Stimulated activated CD4-positive, alpha-beta T cell treated with anti-CD3 and anti-CD28 coated beads, Interleukin-15, amount 100 ng/mL, for 48 hours (primary cell): ENCODE results near the gene ZNF546.

ENCODE experiments used
- DNase-seq, 2 donors: peaks; one replicate each; pipeline ENCODE4 v3.0.0-alpha.2; 2020; ENCODE audit warnings: low read depth in 2 of 2

Gene ZNF546

DNA sequence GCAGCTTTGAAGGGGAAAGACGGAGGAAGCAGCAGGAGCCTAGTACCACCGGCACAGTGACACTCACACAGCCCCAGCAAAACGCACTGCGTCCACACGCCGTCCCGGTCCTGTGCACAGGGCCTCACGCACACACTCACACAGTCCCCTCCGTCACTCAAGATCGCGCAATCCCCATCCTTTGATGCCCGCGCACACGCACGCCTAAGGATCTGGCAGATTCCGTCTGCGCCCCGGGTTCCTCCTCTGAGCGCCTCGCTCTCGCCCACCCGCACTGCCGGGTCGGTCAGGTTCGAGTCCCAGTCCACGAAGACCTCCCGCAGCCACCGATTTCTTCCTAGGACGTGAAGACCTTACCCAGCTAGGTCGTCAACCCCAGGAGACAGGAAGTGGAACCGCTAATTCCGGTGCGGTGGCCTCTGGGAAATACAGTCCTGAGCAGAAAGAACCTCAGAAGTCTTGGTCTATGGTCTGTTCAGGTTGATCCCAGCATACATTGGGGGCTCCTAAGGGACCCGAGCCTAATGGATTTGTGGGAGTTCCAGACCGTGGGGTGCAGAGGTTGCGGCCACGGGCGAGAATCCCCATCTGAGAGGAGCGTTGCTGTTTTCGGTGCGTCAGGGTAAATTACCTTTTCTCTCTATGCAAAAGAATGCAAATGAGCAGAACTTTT lies 59.1 kb downstream of the ZNF546 start, which contains the start of gene ZNF780B:
ZNF780B (minus strand) TSS at position 400 of the 673 bp plus-strand sequence. CDS start 5,899 bp downstream, outside the sequence.
- peak; percentile 41 to 62 for DNase-seq

GRCh38 chr19:40056505-40056904 lies 59.6 kb downstream of the ZNF546 start:
- no peak for DNase-seq

GRCh38 chr19:40057166-40057565 lies 60.3 kb downstream of the ZNF546 start:
- no peak for DNase-seq

DNA sequence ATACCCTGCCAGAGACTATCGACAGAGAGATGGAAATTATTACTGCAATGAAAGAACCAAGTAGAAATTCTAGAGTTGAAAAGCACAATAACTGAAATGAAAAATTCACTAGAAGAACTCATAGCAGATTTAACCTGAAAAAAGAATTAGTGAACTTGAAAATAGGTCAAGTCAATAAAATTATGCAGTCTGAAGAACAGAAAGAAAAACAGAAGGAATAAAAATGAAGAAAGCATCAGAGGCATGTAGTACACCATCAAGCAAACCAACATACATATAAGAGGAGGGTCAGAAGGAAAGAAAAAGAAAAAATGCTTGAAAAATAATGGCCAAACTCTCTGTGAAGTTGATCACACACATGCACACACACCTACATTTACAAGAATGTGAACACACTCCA lies 62.8 kb downstream of the ZNF546 start:
- no peak for DNase-seq

- DNase-seq: no peak
These were observed 73.2 kb downstream of the ZNF546 start for GRCh38 chr19:40070058-40070457.
